ENCODE results near the gene RELN.
"Not testable (repeated sequence)": the region's sequence is repeated elsewhere in the genome, so short reads cannot be mapped to it uniquely, and the experiment has no call there.

RELN gene

DNA sequence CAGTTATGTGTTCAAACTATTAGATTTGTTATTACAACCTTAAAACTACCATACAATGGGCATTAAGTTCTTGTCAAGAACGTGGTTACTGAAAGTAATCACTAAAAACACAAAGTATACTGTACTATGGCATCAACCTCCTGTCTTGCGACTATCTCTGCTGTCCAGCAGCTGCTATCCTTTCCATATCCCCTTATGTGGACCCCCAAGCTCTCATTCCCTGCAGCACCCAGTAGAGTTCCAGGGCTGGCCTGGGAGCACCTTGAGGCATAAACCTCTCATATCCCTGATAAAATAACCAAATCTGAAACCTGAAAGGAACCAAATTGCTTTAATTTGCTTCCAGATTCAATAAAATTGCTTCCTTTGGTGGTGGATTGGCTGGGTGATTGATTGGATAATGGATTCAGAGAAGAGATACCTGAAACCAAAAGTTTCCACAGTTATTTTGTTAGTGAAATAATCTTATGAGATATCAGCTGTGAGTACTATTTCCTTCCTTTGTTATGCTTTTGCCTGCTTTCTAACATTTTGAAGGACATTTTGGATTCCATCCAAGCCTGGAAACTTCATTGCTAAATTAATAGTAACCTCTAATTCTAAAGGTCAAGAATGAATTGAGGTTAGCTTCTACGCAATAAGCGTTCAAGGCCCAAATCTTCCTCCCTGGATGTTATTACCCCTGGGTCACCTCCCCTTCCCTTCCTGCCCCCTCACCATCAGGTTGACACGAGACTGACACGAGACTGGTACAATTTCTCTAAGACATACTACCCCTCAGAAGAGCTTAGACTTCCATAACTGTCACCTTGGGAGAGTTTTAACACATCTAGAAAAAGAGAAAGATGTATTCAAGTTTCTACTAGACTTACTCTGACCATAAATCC is 48.8 kb downstream of the RELN start:
- DNase-seq (ENCODE audit: low spot score), result no peak

DNA sequence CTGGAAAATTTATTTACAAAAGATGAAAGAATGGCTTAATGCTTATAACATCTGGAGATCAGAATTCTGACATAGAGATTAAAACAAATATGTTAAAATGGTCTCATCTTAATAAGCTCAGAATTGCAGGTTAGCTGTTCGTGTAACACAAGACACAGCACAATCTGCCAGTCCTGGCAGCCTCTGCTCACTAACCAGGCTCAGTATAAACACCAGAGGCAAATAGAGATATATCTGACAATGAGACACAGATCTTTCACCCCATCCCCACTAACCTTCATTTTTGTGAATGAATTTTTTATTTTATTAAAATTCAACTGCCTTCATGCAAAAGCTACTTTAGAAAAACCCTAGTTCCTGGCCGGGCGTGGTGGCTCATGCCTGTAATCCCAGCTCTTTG is 51.8 kb downstream of the RELN start:
- DNase-seq (ENCODE audit: low spot score), result no peak

DNA sequence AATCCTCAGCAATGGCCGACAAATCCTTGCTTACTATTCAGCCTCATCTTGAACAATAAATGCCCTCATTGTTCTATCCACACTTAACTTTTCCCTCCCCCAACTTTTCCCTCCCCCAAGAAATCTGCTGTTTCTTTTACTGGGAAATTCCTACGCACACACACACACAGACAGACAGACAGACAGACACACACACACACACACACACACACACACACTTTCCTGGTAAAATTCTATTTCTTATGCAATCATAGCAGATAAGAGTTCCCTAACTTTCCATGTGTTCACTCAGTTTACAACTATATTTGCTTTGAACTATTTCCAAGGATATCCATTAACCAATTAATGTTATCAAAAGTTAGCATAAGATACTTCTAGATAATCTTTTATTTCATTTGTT is 52.9 kb downstream of the RELN start:
- DNase-seq (ENCODE audit: low spot score), result no peak

DNA sequence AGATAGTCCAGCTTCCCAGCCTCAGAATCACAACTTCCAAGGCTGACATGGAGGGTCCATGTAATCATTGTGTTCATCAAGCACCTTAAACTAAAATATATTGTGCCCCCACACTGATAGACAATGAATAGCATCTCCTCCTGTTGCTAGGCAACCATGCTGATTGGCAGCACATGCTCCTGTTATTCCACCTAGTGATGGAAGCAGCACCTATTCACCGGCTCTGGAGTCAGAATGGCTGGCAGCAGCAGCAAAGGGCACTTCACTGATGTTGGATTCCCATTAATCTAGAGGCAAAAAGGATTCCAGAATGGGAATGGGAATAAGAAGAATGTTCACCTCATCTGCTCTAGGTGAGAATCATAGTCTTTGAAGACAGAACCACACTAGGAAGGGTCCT is 55.0 kb downstream of the RELN start:
- no peak for DNase-seq (ENCODE audit: low spot score)

DNA sequence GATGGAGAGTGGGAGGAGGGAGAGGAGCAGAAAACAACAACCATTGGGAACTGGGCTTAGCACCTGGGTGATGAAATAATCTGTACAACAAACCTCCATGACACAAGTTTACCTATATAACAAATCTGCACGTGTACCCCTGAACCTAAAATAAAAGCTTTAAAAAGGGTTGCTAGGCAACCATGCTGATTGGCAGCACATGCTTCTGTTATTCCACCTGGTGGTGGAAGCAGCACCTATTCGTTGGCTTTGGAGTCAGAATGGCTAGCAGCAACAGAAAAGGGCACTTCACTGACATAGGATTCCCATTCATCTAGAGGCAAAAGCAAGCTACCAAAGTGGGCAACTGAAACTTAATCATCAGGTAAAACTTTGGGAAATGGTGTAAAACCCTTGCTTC is 57.1 kb downstream of the RELN start:
- no peak for DNase-seq (ENCODE audit: low spot score)

DNA sequence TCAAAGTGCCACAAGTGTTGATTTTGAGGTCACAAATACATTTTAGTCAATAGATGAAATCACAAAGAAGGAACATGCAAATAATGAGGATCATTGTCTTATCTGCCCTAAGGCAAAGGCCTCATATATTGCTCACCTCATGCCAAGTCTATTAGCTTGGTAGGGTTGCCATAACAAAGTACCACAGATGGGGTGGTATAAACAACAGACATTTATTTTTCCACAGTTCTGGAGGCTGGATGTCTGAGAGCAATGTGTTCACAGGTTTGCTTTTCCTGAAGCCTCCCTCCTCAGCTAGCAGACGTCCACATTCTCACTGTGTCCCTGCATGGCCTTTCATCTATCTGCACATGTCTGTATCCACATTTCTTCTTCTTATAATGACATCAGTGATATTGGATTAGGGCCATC is 59.6 kb downstream of the RELN start:
- no peak for DNase-seq (ENCODE audit: low spot score)

DNA sequence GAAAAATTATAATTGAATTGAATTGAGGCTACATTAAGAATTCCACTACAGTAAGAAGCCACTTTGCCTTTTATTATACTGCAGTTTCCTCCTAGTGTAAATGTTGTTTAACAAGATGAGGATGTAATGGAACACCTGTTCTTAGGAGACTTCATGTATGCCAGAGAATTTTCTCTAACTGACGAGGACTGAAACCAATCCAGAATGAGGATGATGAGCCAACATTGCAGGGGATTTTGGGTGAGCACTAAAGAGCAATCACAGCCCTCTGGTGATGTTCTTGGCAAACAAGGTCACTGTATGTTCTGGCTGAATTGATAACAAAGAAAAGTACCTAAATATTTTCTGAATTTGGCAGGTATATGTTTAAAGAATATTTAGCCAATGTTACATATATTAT is 60.9 kb downstream of the RELN start:
- DNase-seq (ENCODE audit: low spot score), result no peak

DNA sequence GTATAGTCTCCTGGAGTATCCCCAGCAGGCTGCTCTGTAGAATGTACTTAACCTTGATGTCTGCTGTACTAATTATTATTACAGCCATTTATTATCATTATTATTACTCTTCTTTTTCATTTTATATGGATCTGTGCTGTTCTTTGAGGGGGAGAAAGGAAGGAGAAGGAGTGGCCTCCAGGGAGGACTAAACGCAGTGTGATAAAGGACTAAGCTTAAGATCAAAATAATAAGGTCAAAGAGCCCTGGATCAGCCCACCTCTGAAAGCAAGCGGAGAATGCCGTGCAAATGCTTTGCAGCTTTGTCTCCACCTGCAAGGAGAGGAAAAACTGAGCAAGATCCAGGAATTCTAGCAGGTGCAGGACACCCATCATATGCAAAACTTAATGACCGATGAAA is 65.3 kb downstream of the RELN start:
- no peak for DNase-seq (ENCODE audit: low spot score)

DNA sequence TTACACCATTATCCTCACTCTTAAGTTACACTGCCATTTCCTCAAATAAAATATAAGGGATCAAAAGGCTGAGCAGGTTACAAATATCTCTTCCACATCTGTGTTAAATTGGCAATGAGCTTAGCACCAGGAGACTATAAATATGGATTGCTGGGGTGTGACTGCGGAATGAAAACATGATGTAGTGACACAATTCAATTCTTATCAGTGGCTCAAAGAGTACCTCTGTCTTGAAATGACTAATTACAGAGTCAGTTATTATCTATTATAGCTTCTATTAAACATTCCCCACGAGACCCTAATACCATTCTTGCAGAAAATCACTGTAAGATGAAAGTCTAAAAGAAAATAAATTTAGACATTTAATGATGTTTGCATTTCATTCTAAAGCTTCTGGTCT is 67.1 kb downstream of the RELN start:
- DNase-seq (ENCODE audit: low spot score), result no peak

DNA sequence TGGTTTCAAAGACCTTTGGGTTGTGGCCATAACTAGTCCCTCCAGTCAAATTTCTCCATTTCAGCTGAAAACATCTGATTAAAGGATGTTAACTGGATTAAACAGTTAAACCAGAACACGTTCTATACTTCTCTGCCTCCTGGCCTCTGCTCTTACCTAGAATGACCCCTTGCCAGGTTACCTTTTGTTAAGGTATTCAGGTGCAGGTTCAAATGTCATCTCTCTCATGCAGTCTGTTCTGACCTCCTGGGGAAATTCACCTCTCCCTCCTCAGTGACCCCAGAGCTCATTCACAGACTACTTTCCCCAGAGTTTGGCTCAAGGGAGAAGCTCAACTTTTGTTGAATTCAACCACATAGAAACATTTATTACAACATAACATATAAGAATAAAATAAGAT is 67.8 kb downstream of the RELN start:
- DNase-seq (ENCODE audit: low spot score), result no peak

DNA sequence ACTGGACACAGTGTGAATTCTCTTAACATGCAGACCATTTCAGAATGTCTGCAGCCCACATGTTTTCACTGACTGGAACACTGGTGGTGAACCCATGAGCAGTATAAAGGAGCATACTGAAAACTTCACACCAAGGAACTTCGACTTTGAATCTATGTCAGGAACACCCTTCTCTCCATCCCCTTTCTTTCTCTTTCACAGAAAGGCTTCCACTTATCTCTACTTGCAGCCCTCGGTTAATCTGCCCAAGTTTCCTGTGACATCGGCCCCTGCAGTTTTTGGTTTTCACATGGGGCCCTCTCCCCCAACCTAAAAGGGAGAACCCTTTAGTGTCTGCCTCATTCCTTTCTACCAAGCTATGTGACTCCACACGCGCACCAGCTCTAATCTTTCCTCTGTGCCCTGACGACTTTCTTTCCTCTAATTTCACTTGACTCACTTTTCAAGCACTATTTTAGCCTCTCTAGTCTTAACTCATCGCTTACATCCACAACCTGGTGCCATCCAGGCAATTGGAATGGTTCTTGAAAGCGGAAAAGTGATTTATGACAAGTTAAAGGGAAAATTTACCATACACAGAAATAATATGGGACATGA is 70.1 kb downstream of the RELN start:
- DNase-seq (ENCODE audit: low spot score), result no peak

DNA sequence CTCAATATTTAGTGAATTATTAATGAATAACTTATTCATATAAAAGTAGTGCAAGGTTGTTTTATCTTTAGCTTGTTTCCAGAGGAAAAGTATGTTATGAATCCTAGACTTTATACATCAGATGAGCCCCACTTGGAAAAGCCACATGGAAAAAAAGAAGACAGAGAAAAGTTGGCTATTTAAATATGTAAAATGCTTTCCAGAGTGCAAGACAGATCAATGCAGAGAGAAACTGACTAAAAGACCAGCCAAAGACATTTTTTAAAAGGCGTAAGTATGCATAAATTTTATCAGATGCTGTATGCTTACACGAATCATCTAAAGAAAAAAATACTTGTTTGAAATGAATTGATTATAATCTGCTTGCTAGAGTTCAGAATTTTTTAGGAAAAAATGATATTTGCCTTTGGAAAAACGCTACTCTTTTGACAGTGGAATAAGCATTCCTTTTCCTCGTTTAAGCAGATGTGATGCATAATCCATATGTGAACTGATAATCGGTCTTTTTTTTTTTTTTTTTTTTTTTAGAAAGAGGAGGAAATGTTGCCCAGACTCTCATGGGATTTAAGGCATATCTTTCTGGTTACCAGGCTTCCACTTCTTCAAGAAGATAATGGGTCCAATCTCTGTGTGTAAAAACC is 70.7 kb downstream of the RELN start:
- DNase-seq (ENCODE audit: low spot score), result no peak

DNA sequence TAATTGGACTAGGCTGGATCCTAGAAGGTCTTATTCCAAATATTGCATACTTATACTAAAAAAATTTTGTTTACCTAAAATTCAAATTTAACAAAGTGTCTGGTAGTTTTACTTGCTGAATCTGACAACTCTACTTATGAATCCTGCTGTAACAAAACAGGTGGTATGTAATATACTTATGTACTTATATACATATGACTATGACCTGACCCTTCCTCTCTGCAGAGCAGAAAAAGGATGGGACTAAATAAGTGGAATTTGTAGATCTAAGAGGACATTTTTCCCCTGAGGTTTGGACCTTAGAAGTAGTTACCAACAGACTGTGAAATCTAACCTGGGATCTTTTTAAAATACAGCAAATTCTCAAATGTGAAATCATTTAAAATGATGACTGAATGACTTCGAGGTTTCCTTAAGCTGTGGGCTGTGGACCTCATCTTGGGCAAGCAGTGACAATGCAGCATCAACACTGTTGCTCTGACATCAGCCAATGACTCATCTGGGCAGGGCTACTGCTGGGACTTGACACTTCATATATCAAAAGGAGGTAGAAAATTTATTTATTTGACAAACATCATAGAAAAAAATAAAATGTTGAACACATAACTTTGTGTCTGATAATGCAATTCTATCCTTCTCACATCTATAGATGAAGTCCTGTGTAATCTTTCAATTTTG is 73.6 kb downstream of the RELN start:
- DNase-seq (ENCODE audit: low spot score), result no peak

DNA sequence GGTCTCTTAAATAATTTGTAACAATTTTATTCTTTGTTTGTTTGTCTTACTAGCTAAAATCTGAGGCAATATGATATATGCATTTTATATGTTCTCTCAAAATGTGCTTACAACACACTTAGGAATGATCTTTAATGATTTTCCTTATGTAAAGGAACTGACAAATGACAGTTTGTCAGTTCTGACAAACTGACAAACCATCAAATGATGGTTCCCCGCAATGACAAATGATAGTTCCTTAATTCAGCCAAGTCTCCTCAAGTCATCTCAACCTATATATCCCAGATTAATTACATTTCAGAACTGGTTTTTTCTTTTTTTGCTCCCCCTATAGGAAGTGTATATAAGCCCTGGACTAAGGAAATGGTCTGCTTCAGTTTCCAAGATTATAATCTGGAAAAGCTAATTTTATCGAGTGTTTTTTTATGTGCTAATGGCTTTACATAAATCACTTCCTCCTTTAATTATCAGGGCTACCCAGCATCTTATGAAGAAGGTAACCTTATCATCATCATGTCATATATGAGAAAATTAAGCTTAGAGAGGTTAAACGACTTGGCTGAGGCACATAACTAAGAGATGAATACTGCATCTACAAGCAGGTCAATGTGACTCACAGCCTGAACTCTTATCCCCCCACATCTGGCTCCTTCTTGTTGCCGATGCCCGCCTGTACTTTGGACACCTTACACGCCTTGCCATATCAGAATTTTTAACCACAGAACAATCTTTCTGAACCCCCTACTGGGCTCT is 75.1 kb downstream of the RELN start:
- no peak for DNase-seq (ENCODE audit: low spot score)

DNA sequence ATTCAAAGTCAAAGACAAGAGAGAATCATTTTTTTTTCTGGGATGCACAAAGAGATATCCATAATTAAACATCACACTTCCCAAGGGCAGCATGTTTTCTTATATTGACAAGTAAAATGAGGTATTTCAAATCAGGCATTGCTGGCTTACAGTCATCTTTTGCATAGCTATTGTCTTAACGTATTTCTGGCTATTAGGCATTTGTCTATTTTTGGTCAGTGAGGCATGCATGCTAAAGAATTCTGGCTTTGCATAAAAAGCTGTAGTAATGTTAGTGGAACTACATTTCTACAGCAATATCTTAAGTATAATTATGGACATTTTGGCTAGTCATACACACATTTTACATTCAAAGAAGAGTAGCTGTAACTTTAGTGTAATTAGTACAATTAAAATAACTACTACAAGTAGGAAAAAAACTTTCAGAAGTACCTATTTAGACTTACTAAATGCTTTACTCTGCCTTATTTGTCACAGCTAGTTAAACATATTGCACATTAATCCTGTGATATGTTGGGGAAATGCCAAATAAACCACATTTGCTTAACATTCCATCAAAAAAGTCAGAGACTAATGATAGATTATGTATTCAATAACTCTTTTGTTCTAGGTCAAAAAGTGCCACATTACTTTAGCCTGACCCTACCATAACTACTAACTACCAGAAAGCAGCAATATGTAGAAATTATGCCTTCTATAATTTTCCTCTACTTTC is 76.4 kb downstream of the RELN start:
- DNase-seq (ENCODE audit: low spot score), result no peak

DNA sequence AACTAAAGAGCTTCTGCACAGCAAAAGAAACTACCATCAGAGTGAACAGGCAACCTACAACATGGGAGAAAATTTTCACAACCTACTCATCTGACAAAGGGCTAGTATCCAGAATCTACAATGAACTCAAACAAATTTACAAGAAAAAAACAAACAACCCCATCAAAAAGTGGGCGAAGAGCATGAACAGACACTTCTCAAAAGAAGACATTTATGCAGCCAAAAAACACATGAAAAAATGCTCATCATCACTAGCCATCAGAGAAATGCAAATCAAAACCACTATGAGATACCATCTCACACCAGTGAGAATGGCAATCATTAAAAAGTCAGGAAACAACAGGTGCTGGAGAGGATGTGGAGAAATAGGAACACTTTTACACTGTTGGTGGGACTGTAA is 78.4 kb downstream of the RELN start:
- not testable (repeated sequence) for DNase-seq (ENCODE audit: low spot score)

DNA sequence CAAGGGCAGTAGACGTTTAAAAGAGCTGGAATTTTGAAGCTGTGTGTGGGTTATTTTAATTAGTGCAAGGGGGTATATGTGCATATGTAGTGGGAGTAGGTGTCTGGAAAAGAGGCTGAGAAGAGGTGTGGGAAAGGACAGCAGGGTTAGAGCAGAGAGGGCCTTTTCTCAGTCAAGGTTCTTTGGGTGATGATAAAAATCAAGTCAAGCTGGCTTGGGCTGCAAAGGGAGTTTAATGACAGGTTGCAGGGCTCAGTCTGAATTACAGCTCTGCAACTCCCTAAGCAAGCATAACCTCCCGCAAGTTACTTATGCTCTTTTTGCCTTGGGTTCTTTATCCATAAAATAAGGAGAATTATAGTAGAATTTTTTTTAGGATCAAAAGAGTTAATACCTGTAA is 83.5 kb downstream of the RELN start:
- DNase-seq (ENCODE audit: low spot score), result no peak

DNA sequence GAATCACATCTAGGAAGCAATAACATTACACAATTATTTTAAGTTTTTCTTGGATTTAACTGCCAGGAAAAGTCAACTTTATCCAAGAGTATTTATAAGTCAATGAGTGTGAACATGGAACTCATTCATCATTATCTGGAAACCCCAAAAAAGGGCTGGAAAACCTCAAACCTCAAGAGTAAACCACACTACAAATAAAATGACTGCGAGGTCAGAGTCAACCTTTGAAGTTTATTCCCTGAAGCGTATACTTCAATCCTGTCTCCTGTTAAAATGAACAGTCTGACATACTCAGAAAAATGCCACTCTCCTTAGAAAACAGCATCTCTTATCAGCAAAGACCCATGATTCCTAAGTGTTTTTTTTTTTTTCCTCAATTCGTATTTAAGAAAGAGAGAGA is 86.5 kb downstream of the RELN start:
- no peak for DNase-seq (ENCODE audit: low spot score)

DNA sequence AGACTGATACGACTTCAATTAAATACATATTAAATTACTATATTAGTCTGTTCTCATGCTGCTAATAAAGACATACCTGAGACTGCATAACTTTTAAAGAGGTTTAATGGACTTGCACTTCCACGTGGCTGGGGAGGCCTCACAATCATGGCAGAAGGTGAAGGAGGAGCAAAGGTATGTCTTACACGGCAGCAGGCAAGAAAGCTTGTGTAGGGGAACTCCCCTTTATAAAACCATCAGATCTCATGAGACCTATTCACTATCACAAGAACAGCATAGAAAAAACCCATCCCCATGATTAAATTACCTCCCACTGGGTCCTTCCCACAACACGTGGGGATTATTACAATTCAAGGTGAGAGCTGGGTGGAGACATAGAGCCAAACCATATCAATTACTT is 92.6 kb downstream of the RELN start:
- not testable (repeated sequence) for DNase-seq (ENCODE audit: low spot score)

DNA sequence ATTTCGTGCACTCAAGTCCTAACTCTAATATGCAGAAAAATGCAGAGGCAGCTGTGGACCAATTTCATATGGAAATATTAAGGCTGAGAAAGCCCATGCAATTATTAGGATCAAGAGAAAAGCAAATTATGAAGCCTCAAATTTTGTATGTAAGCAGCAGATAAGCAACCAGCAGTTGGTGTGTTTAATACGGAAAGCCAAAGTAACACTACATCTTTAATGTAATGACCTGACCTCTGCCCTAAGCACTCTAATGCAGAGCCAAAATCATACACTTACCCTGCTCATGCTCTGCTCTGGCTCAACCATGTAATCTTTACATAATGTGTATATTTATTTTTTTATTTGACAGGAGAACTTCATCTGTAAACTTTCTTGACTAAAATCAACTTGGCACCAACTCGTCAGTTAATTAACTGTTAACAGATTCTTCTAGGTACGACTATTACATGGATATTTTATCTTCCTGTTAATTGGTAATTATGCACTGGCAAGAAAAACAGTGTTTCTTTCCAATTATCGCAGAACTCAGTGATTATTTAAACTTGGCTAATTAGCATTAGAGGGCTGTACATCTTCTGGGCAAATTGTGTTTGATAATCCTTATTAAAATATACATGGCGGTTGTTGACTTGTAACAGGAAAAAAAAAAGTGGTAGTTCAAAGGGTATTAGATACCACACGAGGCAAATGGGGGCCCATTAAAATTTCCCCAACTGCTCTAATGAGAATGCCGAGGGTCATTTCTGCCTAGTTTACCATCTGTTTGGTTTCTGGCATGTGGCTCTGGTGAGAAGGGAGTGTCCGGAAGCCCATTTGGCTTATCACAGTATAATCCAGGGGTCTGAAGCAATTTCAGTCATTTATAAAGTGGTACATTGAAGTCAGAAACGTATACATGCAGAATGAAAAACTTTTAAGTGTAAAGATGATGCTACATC is 94.5 kb downstream of the RELN start:
- DNase-seq (ENCODE audit: low spot score), result no peak
